ENCODE measurements around the gene TPD52L1. TPM values are rescaled to one million over a fixed set of nuclear protein-coding genes. Genes with fewer than 3 reads are reported as not detected.

TPD52L1 gene
- total RNA-seq, 3 donors from 2014 or later (not counting 1 experiment from before 2014, with no cell fraction given): 1.2 TPM; not detected in 1

GRCh38 chr6:125262016-125263013 lies 108.7 kb downstream of the TPD52L1 start:
- Histone ChIP-seq H3K4me1 (ENCODE audit: control insufficient read depth, insufficient read depth, low read length) (peaks cover 19% of the 10 kb centered on the region), H3K27ac (ENCODE audit: low read length) (no peak overlapping the region), H3K27me3 (ENCODE audit: control insufficient read depth, insufficient read depth, low read length) (no peaks in the 10 kb centered on the region), H3K36me3 (ENCODE audit: control insufficient read depth, insufficient read depth, low read length) (no peaks in the 10 kb centered on the region), H3K4me3 (ENCODE audit: low read length) (no peak overlapping the region), H3K9me3 (ENCODE audit: control insufficient read depth, insufficient read depth, low read length) (no peaks in the 10 kb centered on the region)
- Mint-ChIP-seq H3K36me3 (no peaks in the 10 kb centered on the region), H3K4me3 (no peak overlapping the region), H3K9me3 (no peaks in the 10 kb centered on the region), H3K27ac (peak overlapping the region in 1 of 2 donors; percentile 53), H3K4me1 (peaks cover 26 to 32% of the 10 kb centered on the region in 2 donors), H3K27me3 (ENCODE audit: low read depth in 2 of 2) (no peaks in the 10 kb centered on the region)
- ATAC-seq: no peak
- no peak for DNase-seq
- WGBS (ENCODE audit: insufficient coverage): 95% methylated on average over 9 of the region's 12 CpGs
- intact Hi-C loops (cut with micrococcal nuclease): no loop called here
- no peak for TF ChIP-seq CTCF (IDR thresholded peaks at IDR 0.05)

GRCh38 chr6:125264476-125264875 lies 110.9 kb downstream of the TPD52L1 start:
- Mint-ChIP-seq H3K27me3 (ENCODE audit: low read depth in 2 of 2) (no peaks in the 10 kb centered on the region), H3K36me3 (no peaks in the 10 kb centered on the region), H3K27ac (peak overlapping the region; percentile 79 to 81), H3K9me3 (no peaks in the 10 kb centered on the region), H3K4me1 (peaks cover 36 to 40% of the 10 kb centered on the region in 2 donors), H3K4me3 (peak overlapping the region; percentile 80)
- H3K4me1 ChIP-seq (ENCODE audit: control insufficient read depth, insufficient read depth, low read length): peaks cover 30% of the 10 kb centered on the region
- H3K4me3 ChIP-seq (ENCODE audit: low read length): no peak overlapping the region
- peak; percentile 65 to 94 (median 75) for ATAC-seq
- TF ChIP-seq CTCF (IDR thresholded peaks at IDR 0.05): no peak
- 67% methylated on average over 1 of the region's 4 CpGs for WGBS (ENCODE audit: insufficient coverage)
- no peaks in the 10 kb centered on the region for H3K27me3 ChIP-seq (ENCODE audit: control insufficient read depth, insufficient read depth, low read length)
- H3K36me3 ChIP-seq (ENCODE audit: control insufficient read depth, insufficient read depth, low read length): no peaks in the 10 kb centered on the region
- no peaks in the 10 kb centered on the region for H3K9me3 ChIP-seq (ENCODE audit: control insufficient read depth, insufficient read depth, low read length)
- peak overlapping the region; percentile 5 for H3K27ac ChIP-seq (ENCODE audit: low read length)
- intact Hi-C loops (cut with micrococcal nuclease): no loop called here
- DNase-seq: no peak

- WGBS (ENCODE audit: insufficient coverage): 95% methylated on average over 12 of the region's 12 CpGs
- Histone ChIP-seq H3K4me3 (ENCODE audit: low read length) (no peak overlapping the region), H3K27ac (ENCODE audit: low read length) (no peak overlapping the region), H3K27me3 (ENCODE audit: control insufficient read depth, insufficient read depth, low read length) (no peaks in the 10 kb centered on the region), H3K4me1 (ENCODE audit: control insufficient read depth, insufficient read depth, low read length) (peaks cover 37% of the 10 kb centered on the region), H3K36me3 (ENCODE audit: control insufficient read depth, insufficient read depth, low read length) (peaks cover 6% of the 10 kb centered on the region), H3K9me3 (ENCODE audit: control insufficient read depth, insufficient read depth, low read length) (no peaks in the 10 kb centered on the region)
- intact Hi-C loops (cut with micrococcal nuclease): no loop called here
- Mint-ChIP-seq H3K4me1 (peaks cover 37 to 42% of the 10 kb centered on the region in 2 donors), H3K9me3 (no peaks in the 10 kb centered on the region), H3K4me3 (no peak overlapping the region), H3K27me3 (ENCODE audit: low read depth in 2 of 2) (no peaks in the 10 kb centered on the region), H3K36me3 (no peaks in the 10 kb centered on the region), H3K27ac (no peak overlapping the region)
- no peak for TF ChIP-seq CTCF (IDR thresholded peaks at IDR 0.05)
- DNase-seq (no peak), ATAC-seq (no peak)
These were observed 114.4 kb downstream of the TPD52L1 start for GRCh38 chr6:125267806-125268523.

Data from natural killer cell (primary cell).